GM12878 (cell line): ENCODE data around the gene OXCT1. TPM values are rescaled to one million over a fixed set of nuclear protein-coding genes. Genes with fewer than 3 reads are reported as not detected.

Experiments used
- ATAC-seq: fragments of 200-7000 bp; cut with Tn5 transposase; 3 replicates; pipeline ENCODE4 v1.9.1; 2020; ENCODE audit warnings: mild to moderate bottlenecking, moderate library complexity
- BruUV-seq: library from RNA; stranded (reverse); fragments of 400-500 nt; replicated peaks from 2 replicates; lab custom pipeline; 2021; lab: Mats Ljungman, UMichigan
- CTCF ChIA-PET: fragments of 300-600 bp; sonication (Branson Sonifier 250); formaldehyde crosslinking; extraction: SDS; loops from one replicate; lab custom pipeline; 2021; ENCODE audit warnings: inconsistent platforms; lab: Yijun Ruan, JAX
- POLR2A ChIA-PET: fragments of 350-600 bp; formaldehyde crosslinking; extraction: SDS; loops from one replicate; lab custom pipeline; 2021; ENCODE audit warnings: inconsistent platforms; lab: Charles Lee
- RAD21 ChIA-PET: fragments of 300-600 bp; sonication (Branson Sonifier 250); formaldehyde crosslinking; loops from one replicate; lab custom pipeline; 2023; ENCODE audit warnings: antibody characterized with exemption; ENCODE audit not compliant: unreplicated experiment; lab: Charles Lee
- SMC1A ChIA-PET: fragments of 300-600 bp; sonication (Branson Sonifier 250); formaldehyde crosslinking; loops from one replicate; lab custom pipeline; 2023; ENCODE audit not compliant: unreplicated experiment, uncharacterized antibody; lab: Charles Lee
- DNase-seq: peaks from one replicate; pipeline ENCODE4 v3.0.0-alpha.2; 2011; ENCODE audit warnings: low read depth, low spot score
- FAIRE-seq: peaks from 3 replicates; lab custom pipeline; 2011; peaks lifted over from hg19 to GRCh38; lab: Jason Lieb, UNC
- H2AFZ ChIP-seq: 2 replicates; pipeline ENCODE4 v1.6.0; 2011; ENCODE audit warnings: low read depth, low read length, control low read depth; ENCODE audit not compliant: control insufficient read depth
- H3K27ac ChIP-seq: 2 replicates; pipeline ENCODE4 v1.5.1; 2011; ENCODE audit warnings: control low read depth; ENCODE audit not compliant: control insufficient read depth, insufficient read depth
- H3K27me3 ChIP-seq, 2 experiments: replicated peaks in 1 of 2; 2 replicates each; pipeline versions ENCODE4 v1.6.0 to v1.6.1; 2011; ENCODE audit warnings: low read length in 1 of 2; ENCODE audit not compliant: control insufficient read depth in 2 of 2, insufficient read depth in 2 of 2
- H3K36me3 ChIP-seq, 2 experiments: 2 replicates each; pipeline ENCODE4 v1.5.1; 2011; ENCODE audit warnings: low read length in 1 of 2; ENCODE audit not compliant: control insufficient read depth in 2 of 2, insufficient read depth in 2 of 2
- H3K4me1 ChIP-seq: 2 replicates; pipeline ENCODE4 v1.6.1; 2011; ENCODE audit warnings: mild to moderate bottlenecking, low read length, moderate library complexity, mixed read lengths; ENCODE audit not compliant: control insufficient read depth, insufficient read depth
- H3K4me2 ChIP-seq: 2 replicates; pipeline ENCODE4 v1.6.0; 2011; ENCODE audit warnings: control low read depth; ENCODE audit not compliant: control insufficient read depth, insufficient read depth
- H3K4me3 ChIP-seq: fragments of 200-600 bp; sonication (generic); 2 replicates; pipeline ENCODE4 v1.5.1; 2016
- H3K79me2 ChIP-seq: 2 replicates; pipeline ENCODE4 v1.6.0; 2011; ENCODE audit warnings: low read length; ENCODE audit not compliant: control insufficient read depth, insufficient read depth
- H3K9ac ChIP-seq: 2 replicates; pipeline ENCODE4 v1.8.0; 2011; ENCODE audit warnings: low read length, control low read depth, mixed read lengths; ENCODE audit not compliant: control insufficient read depth, insufficient read depth
- H3K9me3 ChIP-seq: replicated peaks from 3 replicates; pipeline ENCODE4 v1.5.1; 2011; ENCODE audit warnings: mild to moderate bottlenecking, low read length; ENCODE audit not compliant: control insufficient read depth, insufficient read depth
- H4K20me1 ChIP-seq: 2 replicates; pipeline ENCODE4 v1.6.0; 2011; ENCODE audit not compliant: control insufficient read depth, insufficient read depth
- FOXK2 ChIP-seq: fragments of 450-650 bp; IDR thresholded peaks from 2 replicates; pipeline ENCODE4 v1.6.1; 2017; ENCODE audit warnings: mild to moderate bottlenecking, moderate library complexity
- HCFC1 ChIP-seq: fragments of 150-350 bp; IDR thresholded peaks from 2 replicates; pipeline ENCODE4 v1.6.1; 2014; ENCODE audit warnings: low read length
- MTA2 ChIP-seq: fragments of 450-650 bp; IDR thresholded peaks from 2 replicates; pipeline ENCODE4 v1.6.1; 2016; ENCODE audit warnings: low read depth, mild to moderate bottlenecking, moderate library complexity
- PBX3 ChIP-seq: IDR thresholded peaks from 2 replicates; pipeline ENCODE4 v1.6.1; 2011; ENCODE audit warnings: mild to moderate bottlenecking, low read depth, low read length, moderate library complexity; ENCODE audit not compliant: insufficient replicate concordance
- PKNOX1 ChIP-seq: fragments of 450-650 bp; IDR thresholded peaks from 2 replicates; pipeline ENCODE4 v1.6.1; 2016; ENCODE audit warnings: mild to moderate bottlenecking
- RUNX3 ChIP-seq: IDR thresholded peaks from 2 replicates; pipeline ENCODE4 v1.6.1; 2012; ENCODE audit warnings: low read length, inconsistent platforms
- SUPT20H ChIP-seq: IDR thresholded peaks from 2 replicates; pipeline ENCODE4 v1.6.1; 2011; ENCODE audit warnings: low read depth, mild to moderate bottlenecking, low read length, moderate library complexity, borderline replicate concordance; ENCODE audit not compliant: control insufficient read depth
- TCF12 ChIP-seq: IDR thresholded peaks from 2 replicates; pipeline ENCODE4 v1.6.1; 2011; ENCODE audit warnings: low read depth, mild to moderate bottlenecking, low read length
- TCF3 ChIP-seq: IDR thresholded peaks from 2 replicates; pipeline ENCODE4 v1.6.1; 2012; ENCODE audit warnings: low read depth, mild to moderate bottlenecking, low read length, borderline replicate concordance; ENCODE audit not compliant: insufficient read depth
- WGBS: methylation state at CpG from one replicate; pipeline ENCODE4 v1.1.6; 2016; ENCODE audit warnings: low lambda C conversion rate; ENCODE audit not compliant: insufficient replicate concordance, insufficient coverage; ENCODE audit errors: missing lambda C conversion rate; 5-methylcytosine and 5-hydroxymethylcytosine counted together
- in situ Hi-C: fragments of 300-500 bp; cut with MboI; formaldehyde crosslinking; loops from 9 replicates; pipeline ENCODE4 v1.14.3; 2018; ENCODE audit warnings: mixed read lengths
- intact Hi-C: fragments of 100-400 bp; cut with micrococcal nuclease; formaldehyde crosslinking; loops from one replicate; pipeline ENCODE4 v1.14.2; 2022; ENCODE audit not compliant: unreplicated experiment
- polyA plus RNA-seq, 11 experiments: library from polyadenylated mRNA; depleted of rRNA in 4 of 11; unstranded in 6 of 11; stranded (reverse) in 5 of 11; fragments of >200 nt; fragmentation: Nextera tagmentation in 4 of 11; fragmentation: Illumina TruSeq in 1 of 11; extraction: Ambion mirVana in 4 of 11; extraction: Trizol in 1 of 11; gene quantifications; 1 replicate in 1 of 11; 2 replicates in 10 of 11; pipeline versions ENCODE4 v1.2.1 to v1.2.3, GENCODE V29; 2011 to 2016; ENCODE audit warnings: inconsistent platforms in 2 of 11, missing spikeins in 2 of 11, low read depth in 1 of 11
- total RNA-seq, 4 experiments: library from RNA; depleted of rRNA in 3 of 4; stranded (reverse); fragments of >200 nt in 3 of 4; fragmentation: Illumina TruSeq in 1 of 4; extraction: Trizol in 1 of 4; gene quantifications; 2 replicates each; pipeline versions ENCODE4 v1.2.1 to v1.2.3, GENCODE V29; 2013 to 2021

OXCT1 gene
- total and polyA plus RNA-seq, 10 of the 15 experiments (the other 5 are each of a cell fraction or from before 2014, with no cell fraction given): 46.9 to 103 (median 70.5) TPM

GRCh38 chr5:41763081-41763480 is 107.1 kb downstream of the OXCT1 start:
- CTCF ChIA-PET: interaction anchor here (0.9 to 6.8 kb wide), 4 partner anchors 8 to 79 kb away, joined by 3 to 28 read pairs (median 4); no protein-coding TSS in a partner anchor

More at GRCh38 chr5:41763081-41763480, 107.1 kb downstream of the OXCT1 start:
- ATAC-seq: peak; percentile 56
- 58% methylated on average over 3 of the region's 3 CpGs for WGBS
- in situ Hi-C loops: no loop called here
- POLR2A ChIA-PET: interaction anchor here (1.3 kb wide), 1 partner anchor 10 kb away, joined by 7 read pairs; no protein-coding TSS in a partner anchor
- DNase-seq: no peak
- H3K9ac ChIP-seq: no peak overlapping the region
- TF ChIP-seq MTA2: no peak; the same call in 1 of the 2 replicates
- no peak for TF ChIP-seq FOXK2
- TF ChIP-seq SUPT20H: no peak
- TF ChIP-seq PBX3: peak; percentile 74
- peak; percentile 80; the same call in 1 of the 2 replicates for TF ChIP-seq PKNOX1
- peak; percentile 56; the same call in 1 of the 2 replicates for TF ChIP-seq TCF3
- peak; percentile 74 for TF ChIP-seq TCF12
- TF ChIP-seq RUNX3: peak; percentile 30; the same call in 1 of the 2 replicates
- TF ChIP-seq HCFC1: no peak
- H3K4me1 ChIP-seq: peaks cover 21% of the 10 kb centered on the region
- H2AFZ ChIP-seq: no peak overlapping the region
- BruUV-seq: no TSS peak
- no peak overlapping the region for H3K27ac ChIP-seq
- intact Hi-C loops: no loop called here
- no peaks in the 10 kb centered on the region for H3K27me3 ChIP-seq
- FAIRE-seq: no peak
- H4K20me1 ChIP-seq: no peaks in the 10 kb centered on the region
- H3K36me3 ChIP-seq: peaks cover 2 to 4% of the 10 kb centered on the region in 2 experiments; a peak in 2 of 4 replicates
- SMC1A ChIA-PET: interaction anchor here (0.7 to 10.5 kb wide), 8 partner anchors 11 to 163 kb away, joined by 3 to 104 read pairs (median 4); no protein-coding TSS in a partner anchor
- no peaks in the 10 kb centered on the region for H3K9me3 ChIP-seq
- no peak overlapping the region for H3K4me3 ChIP-seq
- H3K79me2 ChIP-seq: no peaks in the 10 kb centered on the region
- RAD21 ChIA-PET: interaction anchor here (0.7 to 7.9 kb wide), 4 partner anchors 22 to 105 kb away, joined by 3 to 46 read pairs (median 3); no protein-coding TSS in a partner anchor
- no peak overlapping the region for H3K4me2 ChIP-seq
